Colonic mucosa (tissue), 4 donors: Measurements from ENCODE around the gene MT1G. TPM values are rescaled to one million over a fixed set of nuclear protein-coding genes. Genes with fewer than 3 reads are reported as not detected.

Source experiments
- DNase-seq: peaks from one replicate; pipeline ENCODE4 v3.0.0-alpha.2; 2020
- H3K27ac ChIP-seq: fragments of 200-600 bp; one replicate; pipeline ENCODE4 v1.8.0; 2021
- H3K27me3 ChIP-seq: fragments of 200-600 bp; one replicate; pipeline ENCODE4 v1.8.0; 2021
- H3K36me3 ChIP-seq: fragments of 200-600 bp; one replicate; pipeline ENCODE4 v1.8.0; 2021
- H3K4me1 ChIP-seq: fragments of 200-600 bp; one replicate; pipeline ENCODE4 v1.8.0; 2021; ENCODE audit warnings: mild to moderate bottlenecking
- H3K4me3 ChIP-seq: fragments of 200-600 bp; one replicate; pipeline ENCODE4 v1.8.0; 2021
- H3K9ac ChIP-seq, 2 donors: one replicate each; pipeline ENCODE4 v1.7.0; 2013; ENCODE audit warnings: control low read depth in 2 of 2, low read depth in 2 of 2, low read length in 2 of 2
- H3K9me3 ChIP-seq: fragments of 200-600 bp; one replicate; pipeline ENCODE4 v1.8.0; 2021
- CTCF ChIP-seq: fragments of 200-600 bp; IDR thresholded peaks from one replicate; pipeline ENCODE4 v1.8.0; 2022; ENCODE audit warnings: antibody characterized with exemption, mild to moderate bottlenecking
- intact Hi-C: fragments of 100-400 bp; cut with DNase I; formaldehyde crosslinking; loops from one replicate; pipeline ENCODE4 v1.14.1; 2022
- total RNA-seq, 2 donors: library from RNA; stranded (reverse); fragmentation: NEBNext Ultra II Directional in 1 of 2; extraction: Animal tissue kit (Norgen Biotek cat#: 25700) in 1 of 2; gene quantifications; one replicate each; pipeline ENCODE4 v1.2.1, GENCODE V29; 2021
- donor health status: healthy.
- donor health status: DM: no; HTN: no; CAD: no.
- donor health status: DM: no; HTN: no; CAD: no.

Gene MT1G
- total RNA-seq, 2 donors from 2014 or later: 243 to 995 TPM

GRCh38 chr16:56662357-56663354, 5.2 kb downstream of the MT1G start:
- Histone ChIP-seq H3K4me3 (peak overlapping the region; percentile 15), H3K9ac (no peak overlapping the region), H3K36me3 (no peaks in the 10 kb centered on the region), H3K9me3 (no peaks in the 10 kb centered on the region), H3K27me3 (peaks cover 20% of the 10 kb centered on the region), H3K4me1 (no peaks in the 10 kb centered on the region), H3K27ac (no peak overlapping the region)
- TF ChIP-seq CTCF: no peak
- intact Hi-C loops: no loop called here
- no peak for DNase-seq

GRCh38 chr16:56658327-56658875, 9.5 kb downstream of the MT1G start:
- no peaks in the 10 kb centered on the region for H3K36me3 ChIP-seq
- peaks cover 8% of the 10 kb centered on the region for H3K27me3 ChIP-seq
- H3K27ac ChIP-seq: no peak overlapping the region
- no peak for TF ChIP-seq CTCF
- H3K4me1 ChIP-seq: no peaks in the 10 kb centered on the region
- intact Hi-C loops: no loop called here
- H3K9ac ChIP-seq: peak overlapping the region; percentile 64 to 99
- H3K9me3 ChIP-seq: no peaks in the 10 kb centered on the region
- H3K4me3 ChIP-seq: peak overlapping the region; percentile 55
- no peak for DNase-seq

- Histone ChIP-seq H3K27me3 (peaks cover under 1% of the 10 kb centered on the region), H3K4me3 (peak within 1 kb of the TSS; percentile 55), H3K27ac (peak within 1 kb of the TSS; percentile 60), H3K9me3 (no peaks in the 10 kb centered on the region), H3K9ac (peak within 1 kb of the TSS; percentile 64 to 99), H3K4me1 (no peaks in the 10 kb centered on the region), H3K36me3 (no peaks in the 10 kb centered on the region)
- intact Hi-C loops: no loop called here
- no peak for TF ChIP-seq CTCF
- peak; percentile 99 for DNase-seq
These were observed 10.1 kb downstream of the MT1G start, which contains the start of gene MT1F for GRCh38 chr16:56657555-56658326. Gene MT1F (plus strand): TSS chr16:56657959. CDS start chr16:56658059, 100 bp downstream.

GRCh38 chr16:56653218-56653617, 14.6 kb downstream of the MT1G start:
- Histone ChIP-seq H3K9me3 (no peaks in the 10 kb centered on the region), H3K4me1 (no peaks in the 10 kb centered on the region), H3K36me3 (no peaks in the 10 kb centered on the region), H3K27me3 (no peaks in the 10 kb centered on the region), H3K27ac (no peak overlapping the region), H3K9ac (no peak overlapping the region), H3K4me3 (no peak overlapping the region)
- intact Hi-C loops: no loop called here
- no peak for DNase-seq
- TF ChIP-seq CTCF: no peak

- Histone ChIP-seq H3K9ac (no peak overlapping the region), H3K9me3 (no peaks in the 10 kb centered on the region), H3K4me1 (no peaks in the 10 kb centered on the region), H3K27ac (no peak overlapping the region), H3K4me3 (no peak overlapping the region), H3K27me3 (no peaks in the 10 kb centered on the region), H3K36me3 (no peaks in the 10 kb centered on the region)
- no peak for TF ChIP-seq CTCF
- intact Hi-C loops: no loop called here
- no peak for DNase-seq
These were observed 15.3 kb downstream of the MT1G start for GRCh38 chr16:56652600-56652999.
